Osteocyte (in vitro differentiated cells): ENCODE results near the gene SLC8A1. TPM values are rescaled to one million over a fixed set of nuclear protein-coding genes. Genes with fewer than 3 reads are reported as not detected.
A peak's percentile ranks its signal among the peaks of the same experiment; 100 is the strongest.

Experiments
- DNase-seq: peaks from one replicate; pipeline ENCODE4 v3.0.0; 2021; ENCODE audit warnings: mixed read lengths; ENCODE audit not compliant: unreplicated experiment; ENCODE audit errors: extremely low spot score
- H3K27ac Mint-ChIP-seq: one replicate; pipeline ENCODE4 v1.8.0; 2021; ENCODE audit warnings: mild to moderate bottlenecking, mixed read lengths; ENCODE audit not compliant: unreplicated experiment
- H3K27me3 Mint-ChIP-seq: one replicate; pipeline ENCODE4 v1.8.0; 2021; ENCODE audit warnings: mixed read lengths; ENCODE audit not compliant: unreplicated experiment
- H3K36me3 Mint-ChIP-seq: one replicate; pipeline ENCODE4 v1.8.0; 2021; ENCODE audit warnings: mixed read lengths; ENCODE audit not compliant: unreplicated experiment
- H3K4me1 Mint-ChIP-seq: one replicate; pipeline ENCODE4 v1.8.0; 2021; ENCODE audit warnings: mixed read lengths; ENCODE audit not compliant: unreplicated experiment
- H3K4me3 Mint-ChIP-seq: one replicate; pipeline ENCODE4 v1.8.0; 2021; ENCODE audit warnings: mild to moderate bottlenecking, moderate library complexity, mixed read lengths; ENCODE audit not compliant: unreplicated experiment
- H3K9me3 Mint-ChIP-seq: one replicate; pipeline ENCODE4 v1.8.0; 2021; ENCODE audit warnings: mixed read lengths; ENCODE audit not compliant: unreplicated experiment
- CTCF ChIP-seq: fragments of 200-600 bp; sonication (generic); IDR thresholded peaks from 2 replicates; pipeline ENCODE4 v1.5.0; 2021; ENCODE audit warnings: antibody characterized with exemption, mild to moderate bottlenecking, moderate library complexity
- total RNA-seq: library from RNA; stranded (reverse); gene quantifications from 2 replicates; pipeline ENCODE4 v1.2.1, GENCODE V29; 2021

SLC8A1 gene
- total RNA-seq, 1 donor from 2014 or later = 17.3 TPM

GRCh38 chr2:40434731-40435271 is 17.1 kb downstream of the SLC8A1 start:
- no peak for DNase-seq
- no peak for TF ChIP-seq CTCF
- peak overlapping the region; percentile 90 for H3K27ac Mint-ChIP-seq
- H3K4me3 Mint-ChIP-seq = no peak overlapping the region
- H3K27me3 Mint-ChIP-seq = no peaks in the 10 kb centered on the region
- H3K4me1 Mint-ChIP-seq = peaks cover 26% of the 10 kb centered on the region
- no peaks in the 10 kb centered on the region for H3K9me3 Mint-ChIP-seq
- H3K36me3 Mint-ChIP-seq = no peaks in the 10 kb centered on the region

- no peak for TF ChIP-seq CTCF
- no peak for DNase-seq
- Mint-ChIP-seq H3K9me3 (no peaks in the 10 kb centered on the region), H3K36me3 (peaks cover 4% of the 10 kb centered on the region), H3K27me3 (no peaks in the 10 kb centered on the region), H3K4me1 (peaks cover 26% of the 10 kb centered on the region), H3K4me3 (no peak overlapping the region), H3K27ac (peak overlapping the region; percentile 90)
Measured at GRCh38 chr2:40433736-40434135, 18.2 kb downstream of the SLC8A1 start.

- peaks cover 26% of the 10 kb centered on the region for H3K4me1 Mint-ChIP-seq
- DNase-seq = no peak
- H3K27me3 Mint-ChIP-seq = no peaks in the 10 kb centered on the region
- no peak overlapping the region for H3K27ac Mint-ChIP-seq
- H3K36me3 Mint-ChIP-seq = peaks cover 7% of the 10 kb centered on the region
- H3K9me3 Mint-ChIP-seq = no peaks in the 10 kb centered on the region
- H3K4me3 Mint-ChIP-seq = no peak overlapping the region
- TF ChIP-seq CTCF = no peak
Measured at GRCh38 chr2:40432921-40433483, 18.9 kb downstream of the SLC8A1 start.

GRCh38 chr2:40431600-40431955 is 20.3 kb downstream of the SLC8A1 start:
- Mint-ChIP-seq H3K27me3 (no peaks in the 10 kb centered on the region), H3K9me3 (no peaks in the 10 kb centered on the region), H3K36me3 (peaks cover 7% of the 10 kb centered on the region), H3K27ac (no peak overlapping the region), H3K4me1 (peaks cover 26% of the 10 kb centered on the region), H3K4me3 (no peak overlapping the region)
- TF ChIP-seq CTCF = no peak
- no peak for DNase-seq

- peaks cover 26% of the 10 kb centered on the region for H3K4me1 Mint-ChIP-seq
- no peak overlapping the region for H3K4me3 Mint-ChIP-seq
- DNase-seq = no peak
- H3K27me3 Mint-ChIP-seq = no peaks in the 10 kb centered on the region
- H3K27ac Mint-ChIP-seq = no peak overlapping the region
- H3K9me3 Mint-ChIP-seq = no peaks in the 10 kb centered on the region
- peaks cover 7% of the 10 kb centered on the region for H3K36me3 Mint-ChIP-seq
- TF ChIP-seq CTCF = no peak
Measured at GRCh38 chr2:40430776-40431599, 20.9 kb downstream of the SLC8A1 start.
